Neural cell (in vitro differentiated cells): ENCODE measurements around the gene CPT1A. TPM values are rescaled to one million over a fixed set of nuclear protein-coding genes. Genes with fewer than 3 reads are reported as not detected.

ENCODE experiments used
- H2AFZ ChIP-seq: fragments of 200-600, 300-800 bp; sonication (generic), shearing (Covaris generic); 2 replicates; pipeline ENCODE4 v1.6.0; 2014; ENCODE audit warnings: low read depth, mild to moderate bottlenecking, antibody characterized with exemption, low read length, moderate library complexity
- H3F3A ChIP-seq: fragments of 200-600 bp; shearing (Covaris generic); 2 replicates; pipeline ENCODE4 v1.6.1; 2016; ENCODE audit warnings: mild to moderate bottlenecking, moderate library complexity, mixed read lengths, antibody characterized with exemption, low read length; ENCODE audit not compliant: insufficient read depth, poor library complexity, severe bottlenecking
- H3K27ac ChIP-seq: fragments of 200-600, 300-800 bp; sonication (generic), shearing (Covaris generic); 2 replicates; pipeline ENCODE4 v1.5.1; 2014; ENCODE audit warnings: mild to moderate bottlenecking, low read length, moderate library complexity
- H3K27me3 ChIP-seq: fragments of 300-800, 200-600 bp; sonication (generic), shearing (Covaris generic); 2 replicates; pipeline ENCODE4 v1.6.0; 2014; ENCODE audit warnings: mild to moderate bottlenecking, low read depth, low read length, moderate library complexity; ENCODE audit not compliant: insufficient read depth
- H3K36me3 ChIP-seq: fragments of 300-800, 200-600 bp; sonication (generic), shearing (Covaris generic); 2 replicates; pipeline ENCODE4 v1.5.1; 2014; ENCODE audit warnings: mild to moderate bottlenecking, antibody characterized with exemption, low read length, moderate library complexity; ENCODE audit not compliant: insufficient read depth
- H3K4me2 ChIP-seq: fragments of 300-800, 200-600 bp; sonication (generic), shearing (Covaris generic); 2 replicates; pipeline ENCODE4 v1.6.0; 2014; ENCODE audit warnings: mild to moderate bottlenecking, low read length
- H3K4me3 ChIP-seq: fragments of 300-800, 200-600 bp; sonication (generic), shearing (Covaris generic); 2 replicates; pipeline ENCODE4 v1.5.1; 2014; ENCODE audit warnings: mild to moderate bottlenecking, low read length, moderate library complexity
- H3K79me2 ChIP-seq: fragments of 200-600 bp; shearing (Covaris generic); replicated peaks from 2 replicates; pipeline ENCODE4 v1.6.0; 2014; ENCODE audit warnings: mild to moderate bottlenecking, low read length, moderate library complexity; ENCODE audit not compliant: insufficient read depth
- H3K9ac ChIP-seq: fragments of 300-800, 200-600 bp; sonication (generic), shearing (Covaris generic); 2 replicates; pipeline ENCODE4 v1.6.1; 2016; ENCODE audit warnings: mild to moderate bottlenecking, low read length, mixed read lengths
- H3K9me2 ChIP-seq: fragments of 200-600 bp; shearing (Covaris generic); 2 replicates; pipeline ENCODE4 v1.6.1; 2016; ENCODE audit warnings: mild to moderate bottlenecking, low read length, mixed read lengths; ENCODE audit not compliant: insufficient read depth
- H3K9me3 ChIP-seq: fragments of 200-600, 300-800 bp; sonication (generic), shearing (Covaris generic); 2 replicates; pipeline ENCODE4 v1.6.1; 2016; ENCODE audit warnings: mild to moderate bottlenecking, mixed run types, low read length, moderate library complexity, mixed read lengths
- H4K20me1 ChIP-seq: fragments of 200-600 bp; shearing (Covaris generic); 2 replicates; pipeline ENCODE4 v1.6.1; 2016; ENCODE audit warnings: mild to moderate bottlenecking, mixed run types; ENCODE audit not compliant: insufficient read depth
- CTCF ChIP-seq: fragments of 450-650 bp; IDR thresholded peaks from 2 replicates; pipeline ENCODE4 v1.5.1; 2014; ENCODE audit warnings: antibody characterized with exemption, mild to moderate bottlenecking, moderate library complexity; ENCODE audit not compliant: poor library complexity, severe bottlenecking
- EP300 ChIP-seq: fragments of 450-650 bp; conservative IDR thresholded peaks from 2 replicates; pipeline ENCODE4 v1.6.1; 2014; ENCODE audit warnings: antibody characterized with exemption, mild to moderate bottlenecking, moderate library complexity; ENCODE audit not compliant: poor library complexity, severe bottlenecking
- EZH2 ChIP-seq: fragments of 200-600, 300-800 bp; shearing (Covaris generic), sonication (generic); IDR thresholded peaks from 2 replicates; pipeline ENCODE4 v1.6.1; 2014; ENCODE audit warnings: antibody characterized with exemption, low read length, borderline replicate concordance, mild to moderate bottlenecking; ENCODE audit not compliant: insufficient read depth, poor library complexity, severe bottlenecking
- MXI1 ChIP-seq: fragments of 450-650 bp; conservative IDR thresholded peaks from 2 replicates; pipeline ENCODE4 v1.6.1; 2014; ENCODE audit warnings: antibody characterized with exemption, mild to moderate bottlenecking; ENCODE audit not compliant: poor library complexity, severe bottlenecking
- POLR2AphosphoS5 ChIP-seq: IDR thresholded peaks from 2 replicates; pipeline ENCODE4 v1.6.1; 2012
- RAD21 ChIP-seq: fragments of 450-650 bp; conservative IDR thresholded peaks from 2 replicates; pipeline ENCODE4 v1.6.1; 2014; ENCODE audit warnings: antibody characterized with exemption, mild to moderate bottlenecking, moderate library complexity
- SMC3 ChIP-seq: fragments of 450-650 bp; conservative IDR thresholded peaks from 2 replicates; pipeline ENCODE4 v1.6.1; 2014; ENCODE audit warnings: antibody characterized with exemption, mild to moderate bottlenecking, moderate library complexity; ENCODE audit not compliant: poor library complexity
- TAF1 ChIP-seq: IDR thresholded peaks from 2 replicates; pipeline ENCODE4 v1.6.1; 2012; ENCODE audit warnings: low read depth
- polyA plus RNA-seq: library from polyadenylated mRNA; depleted of rRNA; stranded (reverse); fragments of >200 nt; gene quantifications from 2 replicates; pipeline ENCODE4 v1.2.3, GENCODE V29; 2014
- TF ChIP-seq, protein P1 (sequence below): IDR thresholded peaks from 2 replicates; pipeline ENCODE4 v1.6.1; 2012; ENCODE audit warnings: borderline replicate concordance

The CPT1A gene
- polyA plus RNA-seq, 1 donor from 2014 or later = 0.35 TPM

GRCh38 chr11:68721075-68721474, 120.6 kb downstream of the CPT1A start:
- H4K20me1 ChIP-seq = no peaks in the 10 kb centered on the region
- H2AFZ ChIP-seq = no peak overlapping the region
- peaks cover 11% of the 10 kb centered on the region for H3K9me3 ChIP-seq
- H3K79me2 ChIP-seq = no peaks in the 10 kb centered on the region
- no peaks in the 10 kb centered on the region for H3K36me3 ChIP-seq
- no peak overlapping the region for H3K4me2 ChIP-seq
- no peak overlapping the region for H3K4me3 ChIP-seq
- H3K9ac ChIP-seq = no peak overlapping the region
- no peak overlapping the region for H3K27ac ChIP-seq
- H3F3A ChIP-seq = no peaks in the 10 kb centered on the region
- TF ChIP-seq EZH2 = no peak
- no peaks in the 10 kb centered on the region for H3K9me2 ChIP-seq
- no peaks in the 10 kb centered on the region for H3K27me3 ChIP-seq

- peaks cover 11% of the 10 kb centered on the region for H3K9me3 ChIP-seq
- H3K9ac ChIP-seq = no peak overlapping the region
- H3F3A ChIP-seq = no peaks in the 10 kb centered on the region
- no peak overlapping the region for H3K27ac ChIP-seq
- H3K9me2 ChIP-seq = no peaks in the 10 kb centered on the region
- H3K27me3 ChIP-seq = no peaks in the 10 kb centered on the region
- TF ChIP-seq SMC3 (no peak), CTCF (no peak), EZH2 (no peak), MXI1 (no peak), TAF1 (no peak)
- TF ChIP-seq, protein P1, sequence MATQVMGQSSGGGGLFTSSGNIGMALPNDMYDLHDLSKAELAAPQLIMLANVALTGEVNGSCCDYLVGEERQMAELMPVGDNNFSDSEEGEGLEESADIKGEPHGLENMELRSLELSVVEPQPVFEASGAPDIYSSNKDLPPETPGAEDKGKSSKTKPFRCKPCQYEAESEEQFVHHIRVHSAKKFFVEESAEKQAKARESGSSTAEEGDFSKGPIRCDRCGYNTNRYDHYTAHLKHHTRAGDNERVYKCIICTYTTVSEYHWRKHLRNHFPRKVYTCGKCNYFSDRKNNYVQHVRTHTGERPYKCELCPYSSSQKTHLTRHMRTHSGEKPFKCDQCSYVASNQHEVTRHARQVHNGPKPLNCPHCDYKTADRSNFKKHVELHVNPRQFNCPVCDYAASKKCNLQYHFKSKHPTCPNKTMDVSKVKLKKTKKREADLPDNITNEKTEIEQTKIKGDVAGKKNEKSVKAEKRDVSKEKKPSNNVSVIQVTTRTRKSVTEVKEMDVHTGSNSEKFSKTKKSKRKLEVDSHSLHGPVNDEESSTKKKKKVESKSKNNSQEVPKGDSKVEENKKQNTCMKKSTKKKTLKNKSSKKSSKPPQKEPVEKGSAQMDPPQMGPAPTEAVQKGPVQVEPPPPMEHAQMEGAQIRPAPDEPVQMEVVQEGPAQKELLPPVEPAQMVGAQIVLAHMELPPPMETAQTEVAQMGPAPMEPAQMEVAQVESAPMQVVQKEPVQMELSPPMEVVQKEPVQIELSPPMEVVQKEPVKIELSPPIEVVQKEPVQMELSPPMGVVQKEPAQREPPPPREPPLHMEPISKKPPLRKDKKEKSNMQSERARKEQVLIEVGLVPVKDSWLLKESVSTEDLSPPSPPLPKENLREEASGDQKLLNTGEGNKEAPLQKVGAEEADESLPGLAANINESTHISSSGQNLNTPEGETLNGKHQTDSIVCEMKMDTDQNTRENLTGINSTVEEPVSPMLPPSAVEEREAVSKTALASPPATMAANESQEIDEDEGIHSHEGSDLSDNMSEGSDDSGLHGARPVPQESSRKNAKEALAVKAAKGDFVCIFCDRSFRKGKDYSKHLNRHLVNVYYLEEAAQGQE = no peak
- H4K20me1 ChIP-seq = no peaks in the 10 kb centered on the region
- no peak overlapping the region for H3K4me2 ChIP-seq
- no peak overlapping the region for H3K4me3 ChIP-seq
- no peaks in the 10 kb centered on the region for H3K79me2 ChIP-seq
- H2AFZ ChIP-seq = no peak overlapping the region
- H3K36me3 ChIP-seq = no peaks in the 10 kb centered on the region
Observed at GRCh38 chr11:68715456-68716122, 126.1 kb downstream of the CPT1A start.

DNA sequence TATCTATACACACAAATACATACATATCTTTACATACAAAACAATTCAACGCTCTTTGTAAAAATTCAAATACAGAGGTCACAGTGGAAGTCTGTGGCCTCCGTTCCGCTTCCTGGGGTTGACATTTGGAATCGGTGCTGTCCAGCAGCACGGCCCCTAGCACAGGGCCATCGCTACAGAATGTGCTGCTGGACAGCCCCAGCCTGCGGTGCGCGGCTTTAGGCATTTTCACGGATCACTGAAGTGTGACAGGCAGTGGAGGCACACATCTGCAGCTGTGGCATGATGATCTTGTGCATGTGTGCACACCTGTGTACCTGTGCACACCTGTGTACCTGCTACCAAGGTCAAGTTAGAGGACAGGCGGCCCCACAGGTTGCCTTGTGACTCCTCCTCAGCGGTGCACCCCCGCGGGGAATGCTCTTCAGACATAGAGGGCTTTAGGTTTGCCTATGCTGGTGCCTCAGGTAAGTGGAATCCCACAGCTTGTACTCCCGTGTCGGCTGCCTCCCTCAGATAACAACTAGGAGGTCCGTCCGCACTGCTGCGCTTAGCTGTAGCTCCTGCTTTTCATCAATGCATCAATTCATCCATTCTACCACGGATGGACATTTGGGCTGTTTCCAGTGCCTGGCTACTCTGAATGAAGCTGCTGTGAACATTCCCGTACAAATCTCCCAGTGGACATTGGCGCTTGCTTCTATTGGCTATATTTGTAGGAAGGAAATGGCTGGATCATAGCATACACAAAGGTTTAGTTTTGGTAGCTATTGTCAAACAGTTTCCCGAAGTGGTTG, 127.5 kb downstream of the CPT1A start:
- Histone ChIP-seq H3K27me3 (no peaks in the 10 kb centered on the region), H3K9ac (no peak overlapping the region), H3K27ac (no peak overlapping the region), H3K4me3 (no peak overlapping the region), H2AFZ (no peak overlapping the region), H3K9me2 (no peaks in the 10 kb centered on the region), H3K4me2 (no peak overlapping the region), H3K9me3 (no peaks in the 10 kb centered on the region), H3K36me3 (no peaks in the 10 kb centered on the region), H4K20me1 (no peaks in the 10 kb centered on the region), H3F3A (no peaks in the 10 kb centered on the region), H3K79me2 (no peaks in the 10 kb centered on the region)
- TF ChIP-seq EP300 (no peak), MXI1 (no peak), CTCF (no peak), TAF1 (no peak), POLR2AphosphoS5 (no peak), EZH2 (no peak), RAD21 (no peak), SMC3 (no peak)
- TF ChIP-seq, protein P1 = no peak
